Peyer's patch (tissue), 4 donors: ENCODE measurements around the gene ZNF816.

Source experiments
- CTCF ChIP-seq, 6 experiments: fragments of 450-650 bp in 4 of 6; fragments of 200-600 bp in 2 of 6; sonication (generic) in 1 of 6; IDR thresholded peaks; one replicate each; pipeline ENCODE4 v1.5.1; 2017 to 2019; ENCODE audit warnings: antibody characterized with exemption in 6 of 6, mild to moderate bottlenecking in 3 of 6, moderate library complexity in 1 of 6
- POLR2A ChIP-seq, 2 donors: fragments of 450-650 bp; IDR thresholded peaks; one replicate each; pipeline ENCODE4 v1.5.1; 2017; ENCODE audit warnings: antibody characterized with exemption in 2 of 2, mild to moderate bottlenecking in 2 of 2, moderate library complexity in 2 of 2

GRCh38 chr19:52922841-52923777 is 39.6 kb downstream of the ZNF816 start, which contains the start of gene ZNF888:
- TF ChIP-seq CTCF (IDR thresholded peaks at IDR 0.05) = no peak
- TF ChIP-seq POLR2A (IDR thresholded peaks at IDR 0.05) = peak; percentile 47 to 70
